ENCODE measurements around the gene LRRC56.

The LRRC56 gene

GRCh38 chr11:506238-506994 is 30.9 kb upstream of the LRRC56 start:
- peak; percentile 58 for TF ChIP-seq POLR2AphosphoS5 (IDR thresholded peaks at IDR 0.05; ENCODE audit: low read depth, low read length)
- peak; percentile 84; the same call in 1 of the 2 replicates for TF ChIP-seq SIN3A (IDR thresholded peaks at IDR 0.05; ENCODE audit: borderline replicate concordance, insufficient read depth, low read length)
- no peak for TF ChIP-seq FOXP2 (optimal IDR thresholded peaks at IDR 0.05; ENCODE audit: borderline replicate concordance, extremely low read depth, extremely low read length, insufficient read depth)
- TF ChIP-seq TAF1 (IDR thresholded peaks at IDR 0.05; ENCODE audit: borderline replicate concordance, insufficient read depth, low read length) = peak; percentile 78; the same call in 1 of the 2 replicates
- no peak for TF ChIP-seq REST (IDR thresholded peaks at IDR 0.05; ENCODE audit: insufficient read depth in 1 of 2, low read depth in 2 of 2, low read length in 2 of 2)

DNA sequence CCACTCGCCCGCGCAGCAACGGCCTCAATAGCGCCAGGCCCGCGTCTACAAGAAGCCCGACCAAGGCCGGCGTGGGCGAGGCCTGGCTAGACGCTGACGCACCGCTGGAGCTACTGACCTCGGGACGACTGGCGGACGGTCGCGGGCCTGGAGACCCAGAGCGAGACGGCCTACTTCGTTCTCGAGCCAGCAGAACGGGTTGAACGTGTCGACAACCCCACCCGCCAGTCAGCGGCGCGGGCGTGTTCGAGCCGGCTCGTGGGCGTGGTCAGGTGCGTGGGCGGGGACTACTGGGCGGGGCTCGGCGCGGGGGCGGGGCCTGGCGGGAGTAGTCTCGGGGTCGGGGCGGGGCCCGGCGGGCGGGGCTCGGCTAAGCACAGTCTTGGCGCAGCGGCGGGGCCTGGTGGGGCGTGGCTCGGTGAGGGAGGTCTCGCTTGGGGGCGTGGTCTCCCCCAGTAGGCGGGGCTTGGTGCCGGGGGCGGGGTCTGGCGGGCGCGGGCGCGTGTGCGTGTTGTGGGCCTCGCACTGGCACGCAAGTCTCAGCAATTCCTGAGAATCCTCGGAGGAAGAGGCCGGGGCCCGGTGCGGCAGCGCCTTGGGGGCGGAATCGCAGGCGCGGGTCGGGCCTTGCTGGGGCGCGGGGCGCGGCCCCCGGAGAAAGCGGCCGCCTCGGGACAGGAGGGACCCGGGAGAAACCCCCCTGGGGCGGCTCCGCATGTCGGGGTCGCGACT is 30.2 kb upstream of the LRRC56 start, which contains the start of gene RNH1:
TSS of gene RNH1 (minus strand) at position 248 of the 732 bp plus-strand sequence. CDS start 5,080 bp downstream, outside the sequence.
- TF ChIP-seq SIN3A (IDR thresholded peaks at IDR 0.05; ENCODE audit: borderline replicate concordance, insufficient read depth, low read length) = peak; percentile 78; the same call in 1 of the 2 replicates
- TF ChIP-seq TAF1 (IDR thresholded peaks at IDR 0.05; ENCODE audit: borderline replicate concordance, insufficient read depth, low read length) = peak; percentile 27; the same call in 1 of the 2 replicates
- 0 out of 2 replicates have a peak, but pooled peaks have one; percentile 17 for TF ChIP-seq POLR2AphosphoS5 (IDR thresholded peaks at IDR 0.05; ENCODE audit: low read depth, low read length)
- no peak for TF ChIP-seq FOXP2 (optimal IDR thresholded peaks at IDR 0.05; ENCODE audit: borderline replicate concordance, extremely low read depth, extremely low read length, insufficient read depth)
- no peak for TF ChIP-seq REST (IDR thresholded peaks at IDR 0.05; ENCODE audit: insufficient read depth in 1 of 2, low read depth in 2 of 2, low read length in 2 of 2)

DNA sequence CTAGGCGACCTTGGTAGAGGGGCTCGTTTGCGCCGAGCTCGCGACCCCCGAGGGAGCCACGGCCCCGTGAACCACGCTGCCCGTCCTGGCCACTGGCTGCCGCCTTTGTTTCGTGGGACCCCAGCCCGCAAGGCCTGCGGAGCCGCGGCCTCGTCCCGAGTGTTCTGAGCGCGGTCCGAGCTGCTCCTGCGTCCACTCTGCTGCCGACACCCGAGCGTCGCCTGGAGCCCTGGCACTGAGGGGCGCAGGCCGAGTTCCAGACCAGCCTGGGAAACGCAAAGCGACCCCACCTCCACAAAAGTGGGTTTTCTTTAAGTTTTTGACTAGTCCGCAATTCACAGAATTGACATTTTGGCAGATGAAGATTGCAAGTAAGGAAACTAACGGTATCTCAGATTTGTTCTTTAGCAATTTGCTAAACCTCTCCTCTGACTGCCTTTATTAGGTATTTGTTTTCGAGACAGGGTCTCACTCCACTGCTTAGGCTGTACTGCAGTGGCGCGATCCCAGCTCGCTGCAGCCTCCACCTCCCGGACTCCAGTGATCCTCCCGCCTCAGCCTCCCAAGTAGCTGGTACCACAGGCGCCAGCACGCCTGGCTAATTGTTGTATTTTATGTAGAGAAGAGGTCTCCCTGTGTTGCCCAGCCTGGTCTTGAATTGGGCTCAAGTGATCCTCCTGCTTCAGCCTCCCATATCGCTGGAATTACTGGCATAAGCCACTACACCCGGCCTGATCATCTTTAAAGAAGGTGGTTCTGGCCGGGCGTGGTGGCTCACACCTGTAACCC is 29.4 kb upstream of the LRRC56 start:
- TF ChIP-seq REST (IDR thresholded peaks at IDR 0.05; ENCODE audit: insufficient read depth in 1 of 2, low read depth in 2 of 2, low read length in 2 of 2) (no peak), POLR2AphosphoS5 (IDR thresholded peaks at IDR 0.05; ENCODE audit: low read depth, low read length) (no peak), FOXP2 (optimal IDR thresholded peaks at IDR 0.05; ENCODE audit: borderline replicate concordance, extremely low read depth, extremely low read length, insufficient read depth) (no peak), TAF1 (IDR thresholded peaks at IDR 0.05; ENCODE audit: borderline replicate concordance, insufficient read depth, low read length) (no peak), SIN3A (IDR thresholded peaks at IDR 0.05; ENCODE audit: borderline replicate concordance, insufficient read depth, low read length) (no peak)

- TF ChIP-seq FOXP2 (optimal IDR thresholded peaks at IDR 0.05; ENCODE audit: borderline replicate concordance, extremely low read depth, extremely low read length, insufficient read depth) = no peak
- TF ChIP-seq SIN3A (IDR thresholded peaks at IDR 0.05; ENCODE audit: borderline replicate concordance, insufficient read depth, low read length) = no peak
- no peak for TF ChIP-seq REST (IDR thresholded peaks at IDR 0.05; ENCODE audit: insufficient read depth in 1 of 2, low read depth in 2 of 2, low read length in 2 of 2)
- no peak for TF ChIP-seq TAF1 (IDR thresholded peaks at IDR 0.05; ENCODE audit: borderline replicate concordance, insufficient read depth, low read length)
- no peak for TF ChIP-seq POLR2AphosphoS5 (IDR thresholded peaks at IDR 0.05; ENCODE audit: low read depth, low read length)
Observed at GRCh38 chr11:508956-509355, 28.4 kb upstream of the LRRC56 start.
